ENCODE results near the gene KIF3B.

The KIF3B gene

GRCh38 chr20:32294071-32294470, 16.6 kb downstream of the KIF3B start:
- no peak overlapping the region for H2BK120ac ChIP-seq (ENCODE audit: insufficient read depth, low read length, poor library complexity)

GRCh38 chr20:32296412-32296811, 19.0 kb downstream of the KIF3B start:
- Histone ChIP-seq H3K27me3 (ENCODE audit: insufficient read depth, low read length) (no peaks in the 10 kb centered on the region), H3K79me1 (ENCODE audit: low read length) (no peaks in the 10 kb centered on the region), H3K14ac (ENCODE audit: low read length) (no peak overlapping the region), H2AFZ (ENCODE audit: insufficient read depth, low read length, poor library complexity) (no peak overlapping the region), H3K27ac (ENCODE audit: low read depth, low read length) (no peak overlapping the region), H4K12ac (ENCODE audit: low read depth, low read length) (no peak overlapping the region), H2AK5ac (ENCODE audit: low read length) (no peak overlapping the region), H4K91ac (ENCODE audit: low read depth, low read length) (no peak overlapping the region), H2BK12ac (ENCODE audit: low read length) (no peak overlapping the region), H3K4me1 (ENCODE audit: control insufficient read depth in 1 of 2, insufficient read depth in 2 of 2, low read length in 2 of 2) (peaks cover 4% of the 10 kb centered on the region in 2 experiments), H3K36me3 (ENCODE audit: control insufficient read depth in 1 of 2, insufficient read depth in 2 of 2, low read length in 2 of 2) (no peaks in the 10 kb centered on the region), H3K4me3 (ENCODE audit: low read depth, low read length) (no peak overlapping the region), H2BK120ac (ENCODE audit: insufficient read depth, low read length, poor library complexity) (no peak overlapping the region), H3K9ac (ENCODE audit: low read length) (no peak overlapping the region), H3K18ac (ENCODE audit: low read length) (no peak overlapping the region), H3K23ac (ENCODE audit: low read length) (no peak overlapping the region), H3K79me2 (ENCODE audit: control insufficient read depth, insufficient read depth, low read length, poor library complexity) (no peaks in the 10 kb centered on the region), H2BK5ac (ENCODE audit: low read depth, low read length, poor library complexity) (no peak overlapping the region), H3K9me3 (ENCODE audit: insufficient read depth, low read depth, low read length) (no peaks in the 10 kb centered on the region), H4K8ac (ENCODE audit: low read depth, low read length) (no peak overlapping the region), H3K4me2 (ENCODE audit: low read length) (no peak overlapping the region), H3K4ac (ENCODE audit: low read depth, low read length) (no peak overlapping the region)
- no peak for DNase-seq
- WGBS (ENCODE audit: extremely low coverage, insufficient coverage, insufficient read length), result no CpG with 5 or more reads among the region's 6 CpGs

More at GRCh38 chr20:32294071-32294470, 16.6 kb downstream of the KIF3B start:
- no peak overlapping the region for H3K27ac ChIP-seq (ENCODE audit: low read depth, low read length)
- no peaks in the 10 kb centered on the region for H3K27me3 ChIP-seq (ENCODE audit: insufficient read depth, low read length)
- no peak overlapping the region for H3K14ac ChIP-seq (ENCODE audit: low read length)
- no peak overlapping the region for H4K91ac ChIP-seq (ENCODE audit: low read depth, low read length)
- no peak overlapping the region for H3K4me3 ChIP-seq (ENCODE audit: low read depth, low read length)
- no peak overlapping the region for H4K12ac ChIP-seq (ENCODE audit: low read depth, low read length)
- H3K4ac ChIP-seq (ENCODE audit: low read depth, low read length), result no peak overlapping the region
- H3K9ac ChIP-seq (ENCODE audit: low read length), result no peak overlapping the region
- H4K8ac ChIP-seq (ENCODE audit: low read depth, low read length), result no peak overlapping the region
- no peak overlapping the region for H3K18ac ChIP-seq (ENCODE audit: low read length)
- H3K79me1 ChIP-seq (ENCODE audit: low read length), result no peaks in the 10 kb centered on the region
- H3K36me3 ChIP-seq (ENCODE audit: control insufficient read depth in 1 of 2, insufficient read depth in 2 of 2, low read length in 2 of 2), result peaks cover 0 to 5% of the 10 kb centered on the region in 2 experiments
- no CpG with 5 or more reads among the region's 4 CpGs for WGBS (ENCODE audit: extremely low coverage, insufficient coverage, insufficient read length)
- no peak overlapping the region for H2AK5ac ChIP-seq (ENCODE audit: low read length)
- DNase-seq, result no peak
- no peaks in the 10 kb centered on the region for H3K9me3 ChIP-seq (ENCODE audit: insufficient read depth, low read depth, low read length)
- H2AFZ ChIP-seq (ENCODE audit: insufficient read depth, low read length, poor library complexity), result no peak overlapping the region
- H3K4me1 ChIP-seq (ENCODE audit: control insufficient read depth in 1 of 2, insufficient read depth in 2 of 2, low read length in 2 of 2), result peaks cover 0 to 2% of the 10 kb centered on the region in 2 experiments
- H2BK12ac ChIP-seq (ENCODE audit: low read length), result no peak overlapping the region
- H3K4me2 ChIP-seq (ENCODE audit: low read length), result no peak overlapping the region
- no peak overlapping the region for H3K23ac ChIP-seq (ENCODE audit: low read length)
- H3K79me2 ChIP-seq (ENCODE audit: control insufficient read depth, insufficient read depth, low read length, poor library complexity), result no peaks in the 10 kb centered on the region
- no peak overlapping the region for H2BK5ac ChIP-seq (ENCODE audit: low read depth, low read length, poor library complexity)

- no peak overlapping the region for H2BK120ac ChIP-seq (ENCODE audit: insufficient read depth, low read length, poor library complexity)
- H3K27me3 ChIP-seq (ENCODE audit: insufficient read depth, low read length), result no peaks in the 10 kb centered on the region
- H4K8ac ChIP-seq (ENCODE audit: low read depth, low read length), result no peak overlapping the region
- no peak overlapping the region for H3K23ac ChIP-seq (ENCODE audit: low read length)
- H3K27ac ChIP-seq (ENCODE audit: low read depth, low read length), result no peak overlapping the region
- no peak overlapping the region for H2BK5ac ChIP-seq (ENCODE audit: low read depth, low read length, poor library complexity)
- H4K91ac ChIP-seq (ENCODE audit: low read depth, low read length), result no peak overlapping the region
- H3K9me3 ChIP-seq (ENCODE audit: insufficient read depth, low read depth, low read length), result no peaks in the 10 kb centered on the region
- no peak overlapping the region for H2BK12ac ChIP-seq (ENCODE audit: low read length)
- DNase-seq, result no peak
- no CpG with 5 or more reads among the region's 6 CpGs for WGBS (ENCODE audit: extremely low coverage, insufficient coverage, insufficient read length)
- H4K12ac ChIP-seq (ENCODE audit: low read depth, low read length), result no peak overlapping the region
- no peak overlapping the region for H3K14ac ChIP-seq (ENCODE audit: low read length)
- H3K4me1 ChIP-seq (ENCODE audit: control insufficient read depth in 1 of 2, insufficient read depth in 2 of 2, low read length in 2 of 2), result peaks cover 5 to 9% of the 10 kb centered on the region in 2 experiments
- no peaks in the 10 kb centered on the region for H3K36me3 ChIP-seq (ENCODE audit: control insufficient read depth in 1 of 2, insufficient read depth in 2 of 2, low read length in 2 of 2)
- H3K18ac ChIP-seq (ENCODE audit: low read length), result no peak overlapping the region
- no peak overlapping the region for H3K4ac ChIP-seq (ENCODE audit: low read depth, low read length)
- H2AFZ ChIP-seq (ENCODE audit: insufficient read depth, low read length, poor library complexity), result no peak overlapping the region
- H3K79me1 ChIP-seq (ENCODE audit: low read length), result peaks cover 2% of the 10 kb centered on the region
- H2AK5ac ChIP-seq (ENCODE audit: low read length), result no peak overlapping the region
- H3K4me3 ChIP-seq (ENCODE audit: low read depth, low read length), result no peak overlapping the region
- H3K79me2 ChIP-seq (ENCODE audit: control insufficient read depth, insufficient read depth, low read length, poor library complexity), result no peaks in the 10 kb centered on the region
- H3K9ac ChIP-seq (ENCODE audit: low read length), result no peak overlapping the region
- no peak overlapping the region for H3K4me2 ChIP-seq (ENCODE audit: low read length)
These were observed 19.5 kb downstream of the KIF3B start for GRCh38 chr20:32296819-32297420.

- H2AK5ac ChIP-seq (ENCODE audit: low read length), result no peak overlapping the region
- no peak overlapping the region for H3K4me2 ChIP-seq (ENCODE audit: low read length)
- no peaks in the 10 kb centered on the region for H3K36me3 ChIP-seq (ENCODE audit: control insufficient read depth in 1 of 2, insufficient read depth in 2 of 2, low read length in 2 of 2)
- no peak overlapping the region for H2AFZ ChIP-seq (ENCODE audit: insufficient read depth, low read length, poor library complexity)
- no peak overlapping the region for H2BK12ac ChIP-seq (ENCODE audit: low read length)
- H3K79me2 ChIP-seq (ENCODE audit: control insufficient read depth, insufficient read depth, low read length, poor library complexity), result no peaks in the 10 kb centered on the region
- no peak overlapping the region for H3K9ac ChIP-seq (ENCODE audit: low read length)
- H2BK120ac ChIP-seq (ENCODE audit: insufficient read depth, low read length, poor library complexity), result no peak overlapping the region
- no peak overlapping the region for H3K23ac ChIP-seq (ENCODE audit: low read length)
- no peak overlapping the region for H3K14ac ChIP-seq (ENCODE audit: low read length)
- H3K18ac ChIP-seq (ENCODE audit: low read length), result no peak overlapping the region
- no peak for DNase-seq
- peaks cover 5 to 9% of the 10 kb centered on the region in 2 experiments for H3K4me1 ChIP-seq (ENCODE audit: control insufficient read depth in 1 of 2, insufficient read depth in 2 of 2, low read length in 2 of 2)
- no peak overlapping the region for H2BK5ac ChIP-seq (ENCODE audit: low read depth, low read length, poor library complexity)
- no peak overlapping the region for H4K12ac ChIP-seq (ENCODE audit: low read depth, low read length)
- H3K27me3 ChIP-seq (ENCODE audit: insufficient read depth, low read length), result no peaks in the 10 kb centered on the region
- no peak overlapping the region for H3K4me3 ChIP-seq (ENCODE audit: low read depth, low read length)
- H3K27ac ChIP-seq (ENCODE audit: low read depth, low read length), result no peak overlapping the region
- no peak overlapping the region for H3K4ac ChIP-seq (ENCODE audit: low read depth, low read length)
- H4K8ac ChIP-seq (ENCODE audit: low read depth, low read length), result no peak overlapping the region
- H4K91ac ChIP-seq (ENCODE audit: low read depth, low read length), result no peak overlapping the region
- peaks cover 2% of the 10 kb centered on the region for H3K79me1 ChIP-seq (ENCODE audit: low read length)
- H3K9me3 ChIP-seq (ENCODE audit: insufficient read depth, low read depth, low read length), result no peaks in the 10 kb centered on the region
- no CpG with 5 or more reads among the region's 4 CpGs for WGBS (ENCODE audit: extremely low coverage, insufficient coverage, insufficient read length)
These were observed 20.0 kb downstream of the KIF3B start for GRCh38 chr20:32297439-32297838.
